K562 (cell line): ENCODE data around the gene RPS6KA2. TPM values are rescaled to one million over a fixed set of nuclear protein-coding genes. Genes with fewer than 3 reads are reported as not detected.
A peak's percentile ranks its signal among the peaks of the same experiment; 100 is the strongest.

Experiments used
- ATAC-seq: fragments of 200-7000 bp; cut with Tn5 transposase; 3 replicates; pipeline ENCODE4 v1.9.1; 2020; ENCODE audit warnings: moderate library complexity
- BruUV-seq: library from RNA; stranded (reverse); fragments of 400-500 nt; replicated peaks from 2 replicates; lab custom pipeline; 2021; lab: Mats Ljungman, UMichigan
- CTCF ChIA-PET: fragments of 300-600 bp; formaldehyde crosslinking; extraction: SDS; loops from one replicate; lab custom pipeline; 2021; ENCODE audit warnings: low intra/inter-chr PET ratio; lab: Yijun Ruan, JAX
- POLR2A ChIA-PET: fragments of 300-600, 350-650 bp; sonication (Branson Sonifier 250); formaldehyde crosslinking; extraction: SDS; loops from one replicate; lab custom pipeline; 2021; ENCODE audit warnings: antibody characterized with exemption, inconsistent platforms; lab: Yijun Ruan, JAX
- DNase-seq, 4 experiments: peaks; one replicate each; pipeline versions ENCODE4 v3.0.0 to v3.0.0-alpha.2; 2011 to 2018; ENCODE audit warnings: low spot score in 3 of 4, mixed read lengths in 3 of 4; ENCODE audit errors: extremely low read depth in 1 of 4
- FAIRE-seq: peaks from 2 replicates; lab custom pipeline; 2011; peaks lifted over from hg19 to GRCh38; lab: Jason Lieb, UNC
- H2AFZ ChIP-seq: 2 replicates; pipeline ENCODE4 v1.6.0; 2011; ENCODE audit warnings: low read depth, low read length, control low read depth, inconsistent platforms
- H3K27ac ChIP-seq: fragments of 200-600 bp; 3 replicates; pipeline ENCODE4 v1.8.0; 2011; ENCODE audit warnings: low read depth, mild to moderate bottlenecking, control low read depth, inconsistent platforms, low read length, moderate library complexity, mixed read lengths; ENCODE audit errors: extremely low read depth
- H3K27me3 ChIP-seq, 2 experiments: fragments of 300-600 bp in 1 of 2; 2 replicates in 1 of 2; 3 replicates in 1 of 2; pipeline versions ENCODE4 v1.6.0 to v1.8.0; 2011; ENCODE audit warnings: inconsistent platforms in 2 of 2, low read length in 2 of 2, mild to moderate bottlenecking in 1 of 2, mixed read lengths in 1 of 2, moderate library complexity in 1 of 2; ENCODE audit not compliant: control insufficient read depth in 2 of 2, insufficient read depth in 2 of 2
- H3K36me3 ChIP-seq: fragments of 300-600 bp; 3 replicates; pipeline ENCODE4 v1.8.0; 2011; ENCODE audit warnings: mild to moderate bottlenecking, low read length, inconsistent platforms; ENCODE audit not compliant: control insufficient read depth, insufficient read depth
- H3K4me1 ChIP-seq, 2 experiments: fragments of 200-600 bp in 1 of 2; replicated peaks in 1 of 2; 2 replicates in 1 of 2; 3 replicates in 1 of 2; pipeline versions ENCODE4 v1.5.1 to v1.8.0; 2011; ENCODE audit warnings: inconsistent platforms in 2 of 2, low read length in 2 of 2, mild to moderate bottlenecking in 1 of 2, mixed read lengths in 1 of 2, moderate library complexity in 1 of 2; ENCODE audit not compliant: control insufficient read depth in 2 of 2, insufficient read depth in 2 of 2
- H3K4me2 ChIP-seq: 2 replicates; pipeline ENCODE4 v1.6.1; 2011; ENCODE audit warnings: low read length, control low read depth, inconsistent platforms, mixed read lengths; ENCODE audit not compliant: insufficient read depth
- H3K4me3 ChIP-seq: fragments of 200-600 bp; sonication (generic), shearing (Covaris generic); 2 replicates; pipeline ENCODE4 v1.5.1; 2016; ENCODE audit warnings: control low read depth, inconsistent platforms
- H3K79me2 ChIP-seq: fragments of 200-600 bp; 3 replicates; pipeline ENCODE4 v1.8.0; 2011; ENCODE audit warnings: low read length, inconsistent platforms; ENCODE audit not compliant: control insufficient read depth, insufficient read depth
- H3K9ac ChIP-seq, 2 experiments: 2 replicates each; pipeline versions ENCODE4 v1.6.0 to v1.6.1; 2011; ENCODE audit warnings: low read depth in 2 of 2, low read length in 2 of 2, control low read depth in 1 of 2, inconsistent platforms in 1 of 2, mild to moderate bottlenecking in 1 of 2, mixed read lengths in 1 of 2; ENCODE audit not compliant: insufficient read depth in 1 of 2
- H3K9me1 ChIP-seq: one replicate; pipeline ENCODE4 v1.6.0; 2011; ENCODE audit warnings: inconsistent platforms, mild to moderate bottlenecking, low read length, moderate library complexity; ENCODE audit not compliant: control insufficient read depth, insufficient read depth
- H3K9me3 ChIP-seq: replicated peaks from 2 replicates; pipeline ENCODE4 v1.5.1; 2011; ENCODE audit warnings: low read depth, low read length, inconsistent platforms; ENCODE audit not compliant: control insufficient read depth, insufficient read depth
- H4K20me1 ChIP-seq: replicated peaks from 2 replicates; pipeline ENCODE4 v1.6.1; 2011; ENCODE audit warnings: low read length, inconsistent platforms, mixed read lengths; ENCODE audit not compliant: control insufficient read depth, insufficient read depth
- ASH1L ChIP-seq: fragments of 450-650 bp; IDR thresholded peaks from 2 replicates; pipeline ENCODE4 v1.6.1; 2018; ENCODE audit warnings: borderline replicate concordance, mild to moderate bottlenecking, low read depth; ENCODE audit not compliant: partially characterized antibody
- RBM14 ChIP-seq: fragments of 200-400 bp; formaldehyde crosslinking; IDR thresholded peaks from 2 replicates; pipeline ENCODE4 v1.6.1; 2018; ENCODE audit warnings: low read depth, mild to moderate bottlenecking, low read length, moderate library complexity, borderline replicate concordance; ENCODE audit not compliant: insufficient read depth
- ZNF316 ChIP-seq: fragments of 450-650 bp; IDR thresholded peaks from 2 replicates; pipeline ENCODE4 v1.6.1; 2016
- WGBS: fragments of 100-300 bp; shearing (Covaris generic); methylation state at CpG from one replicate; pipeline ENCODE4 v1.1.6; 2016; ENCODE audit warnings: low coverage, mixed read lengths; ENCODE audit not compliant: insufficient coverage; ENCODE audit errors: missing lambda C conversion rate; 5-methylcytosine and 5-hydroxymethylcytosine counted together
- in situ Hi-C: fragments of 300-500 bp; cut with MboI; formaldehyde crosslinking; loops from 4 replicates; pipeline ENCODE4 v1.15.0; 2018; ENCODE audit warnings: inconsistent platforms, mixed read lengths
- intact Hi-C: fragments of 100-400 bp; cut with micrococcal nuclease; formaldehyde crosslinking; loops from 2 replicates; pipeline ENCODE4 v1.14.2; 2022
- polyA plus RNA-seq, 8 experiments: library from polyadenylated mRNA; depleted of rRNA in 4 of 8; stranded (reverse) in 5 of 8; unstranded in 3 of 8; fragments of >200 nt; fragmentation: Nextera tagmentation in 2 of 8; fragmentation: Illumina TruSeq in 1 of 8; extraction: Ambion mirVana in 2 of 8; extraction: Trizol in 1 of 8; gene quantifications; 2 replicates each; pipeline versions ENCODE4 v1.2.1 to v1.2.3, GENCODE V29; 2011 to 2014; ENCODE audit warnings: inconsistent platforms in 1 of 8, missing spikeins in 1 of 8
- total RNA-seq, 7 experiments: library from RNA; depleted of rRNA in 6 of 7; stranded (reverse); fragments of >200 nt in 6 of 7; fragmentation: Illumina TruSeq in 2 of 7; extraction: Trizol in 2 of 7; gene quantifications; 2 replicates each; pipeline versions ENCODE4 v1.2.1 to v1.2.3, GENCODE V29; 2011 to 2021; ENCODE audit warnings: low replicate concordance in 1 of 7
- TF ChIP-seq, protein P1 (sequence below): fragments of 250-450 bp; sonication (Bioruptor Pico); IDR thresholded peaks from 2 replicates; pipeline ENCODE4 v1.5.1; 2021; ENCODE audit warnings: mild to moderate bottlenecking
- TF ChIP-seq, protein P2 (sequence below): fragments of 250-450 bp; sonication (Bioruptor Pico); IDR thresholded peaks from 2 replicates; pipeline ENCODE4 v1.8.0; 2021; ENCODE audit warnings: moderate library complexity, mild to moderate bottlenecking, inconsistent platforms

Gene RPS6KA2
- total and polyA plus RNA-seq, 9 of the 15 experiments (the other 6 are each of a cell fraction or from before 2014, with no cell fraction given) = 0.29 to 1.00 (median 0.53) TPM

DNA sequence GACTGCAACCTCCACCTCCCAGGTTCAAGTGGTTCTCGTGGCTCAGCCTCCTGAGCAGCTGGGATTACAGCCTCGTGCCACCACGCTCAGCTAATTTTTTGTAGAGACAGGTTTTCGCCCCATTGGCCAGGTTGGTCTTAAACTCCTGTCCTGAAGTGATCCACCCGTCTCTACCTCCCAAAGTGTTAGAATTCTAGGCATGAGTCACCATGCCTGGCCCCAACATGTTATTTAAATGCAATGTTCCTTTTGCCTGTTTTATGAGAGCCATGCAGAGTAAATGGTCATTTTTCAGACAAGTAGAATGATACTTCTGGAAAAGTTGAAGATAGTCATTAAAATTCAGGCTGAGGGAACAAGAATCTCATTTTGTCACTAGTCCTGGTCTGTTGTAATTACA is 43.8 kb upstream of the RPS6KA2 start:
- FAIRE-seq = peak; percentile 15
- no peak for ATAC-seq
- DNase-seq = no peak
- Histone ChIP-seq H3K9me1 (no peaks in the 10 kb centered on the region), H3K4me3 (no peak overlapping the region), H3K4me2 (no peak overlapping the region), H3K4me1 (no peaks in the 10 kb centered on the region; a peak in 1 of 5 replicates), H2AFZ (no peak overlapping the region), H3K27me3 (peaks cover 31 to 69% of the 10 kb centered on the region in 2 experiments), H3K36me3 (no peaks in the 10 kb centered on the region), H4K20me1 (peaks cover 3% of the 10 kb centered on the region; the same call in 1 of the 2 replicates), H3K79me2 (no peaks in the 10 kb centered on the region), H3K9ac (no peak overlapping the region), H3K27ac (no peak overlapping the region), H3K9me3 (no peaks in the 10 kb centered on the region)
- ChIA-PET POLR2A (interaction anchor here (0.8 kb wide), 1 partner anchor 15 kb away, joined by 4 read pairs; no protein-coding TSS in a partner anchor), CTCF (no interaction called here)
- no TSS peak for BruUV-seq
- no peak for TF ChIP-seq RBM14
- no peak for TF ChIP-seq ASH1L
- TF ChIP-seq, protein P1, sequence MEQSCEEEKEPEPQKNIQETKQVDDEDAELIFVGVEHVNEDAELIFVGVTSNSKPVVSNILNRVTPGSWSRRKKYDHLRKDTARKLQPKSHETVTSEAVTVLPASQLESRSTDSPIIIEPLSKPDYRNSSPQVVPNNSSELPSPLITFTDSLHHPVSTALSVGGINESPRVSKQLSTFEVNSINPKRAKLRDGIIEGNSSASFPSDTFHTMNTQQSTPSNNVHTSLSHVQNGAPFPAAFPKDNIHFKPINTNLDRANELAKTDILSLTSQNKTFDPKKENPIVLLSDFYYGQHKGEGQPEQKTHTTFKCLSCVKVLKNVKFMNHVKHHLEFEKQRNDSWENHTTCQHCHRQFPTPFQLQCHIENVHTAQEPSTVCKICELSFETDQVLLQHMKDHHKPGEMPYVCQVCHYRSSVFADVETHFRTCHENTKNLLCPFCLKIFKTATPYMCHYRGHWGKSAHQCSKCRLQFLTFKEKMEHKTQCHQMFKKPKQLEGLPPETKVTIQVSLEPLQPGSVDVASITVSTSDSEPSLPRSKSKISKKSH = no peak
- TF ChIP-seq, protein P2, sequence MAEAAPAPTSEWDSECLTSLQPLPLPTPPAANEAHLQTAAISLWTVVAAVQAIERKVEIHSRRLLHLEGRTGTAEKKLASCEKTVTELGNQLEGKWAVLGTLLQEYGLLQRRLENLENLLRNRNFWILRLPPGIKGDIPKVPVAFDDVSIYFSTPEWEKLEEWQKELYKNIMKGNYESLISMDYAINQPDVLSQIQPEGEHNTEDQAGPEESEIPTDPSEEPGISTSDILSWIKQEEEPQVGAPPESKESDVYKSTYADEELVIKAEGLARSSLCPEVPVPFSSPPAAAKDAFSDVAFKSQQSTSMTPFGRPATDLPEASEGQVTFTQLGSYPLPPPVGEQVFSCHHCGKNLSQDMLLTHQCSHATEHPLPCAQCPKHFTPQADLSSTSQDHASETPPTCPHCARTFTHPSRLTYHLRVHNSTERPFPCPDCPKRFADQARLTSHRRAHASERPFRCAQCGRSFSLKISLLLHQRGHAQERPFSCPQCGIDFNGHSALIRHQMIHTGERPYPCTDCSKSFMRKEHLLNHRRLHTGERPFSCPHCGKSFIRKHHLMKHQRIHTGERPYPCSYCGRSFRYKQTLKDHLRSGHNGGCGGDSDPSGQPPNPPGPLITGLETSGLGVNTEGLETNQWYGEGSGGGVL = no peak
- TF ChIP-seq ZNF316 = no peak
- intact Hi-C loops (no loop called here), in situ Hi-C loops (no loop called here)
- 0% methylated on average over 5 of the region's 5 CpGs for WGBS
